ENCODE data around the gene CCDC28B. TPM values are rescaled to one million over a fixed set of nuclear protein-coding genes. Genes with fewer than 3 reads are reported as not detected.

Gene CCDC28B
- total and polyA plus RNA-seq, 2 of the 13 experiments (the other 11 are each of a cell fraction or from before 2014, with no cell fraction given): 2.6 to 3.5 TPM

DNA sequence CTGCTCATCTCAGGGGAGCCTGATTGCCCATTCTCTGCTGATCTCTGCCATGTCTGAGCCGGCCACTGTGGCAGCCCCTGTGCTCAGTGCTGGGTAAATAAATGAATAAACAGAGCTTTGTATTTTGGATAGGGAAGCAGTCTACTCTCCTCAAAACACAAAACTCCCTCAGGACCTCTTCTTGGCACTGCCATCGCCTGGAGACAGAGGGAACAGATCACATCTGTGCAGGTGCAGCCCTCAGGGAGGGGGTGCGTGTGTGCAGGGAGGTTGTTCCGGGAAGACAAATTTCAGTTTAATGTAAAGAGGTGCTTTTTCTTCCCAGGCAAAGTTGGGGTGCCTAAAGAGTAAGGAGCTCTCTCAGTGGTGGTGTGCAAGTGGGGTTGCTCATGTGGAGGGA lies 38.9 kb downstream of the CCDC28B start (continued):
- TF ChIP-seq PAXIP1 (CRISPR knock-in tag; conservative IDR thresholded peaks at IDR 0.05) (no peak), BCL6 (CRISPR knock-in tag; IDR thresholded peaks at IDR 0.05) (no peak)

DNA sequence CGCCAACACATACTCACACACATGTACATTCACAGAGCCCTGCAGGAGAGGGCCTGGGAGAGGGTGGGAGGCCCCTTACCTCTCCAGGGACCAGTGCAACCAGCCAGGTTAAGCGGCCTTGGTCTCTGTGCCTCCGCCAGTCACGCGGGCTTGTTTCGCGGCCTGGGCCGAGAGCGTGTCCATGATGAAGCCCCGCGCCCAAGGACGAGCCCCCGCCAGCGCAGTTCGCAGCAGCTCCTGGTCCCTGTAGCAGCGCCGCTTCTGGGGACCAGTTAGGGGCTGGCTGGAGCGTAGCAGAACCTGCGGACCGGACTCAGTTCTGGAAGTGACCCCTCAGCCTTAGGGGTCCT lies 39.4 kb downstream of the CCDC28B start:
- H3K4me2 ChIP-seq (ENCODE audit: low read depth, low read length): no peak overlapping the region
- peaks cover 44% of the 10 kb centered on the region for H3K4me1 ChIP-seq (ENCODE audit: insufficient read depth, low read length)
- no peak overlapping the region for H3K9ac ChIP-seq (ENCODE audit: insufficient read depth, low read depth, low read length)
- intact Hi-C loops (cut with micrococcal nuclease; ENCODE audit: unreplicated experiment) (no loop called here), in situ Hi-C loops (cut with HindIII; ENCODE audit: extremely low pct_ligation_motif_present, low pct_unique_long_range_greater_than_20kb) (no loop called here)
- no peak overlapping the region for H2AFZ ChIP-seq (ENCODE audit: low read length)
- H3K4me3 ChIP-seq (replicated peaks in 1 of 3; ENCODE audit: insufficient read depth in 1 of 3, low read depth in 2 of 3, low read length in 3 of 3): no peak overlapping the region
- no peak; the same call in 2 of the 3 replicates for ATAC-seq
- no peak for FAIRE-seq
- POLR2A ChIA-PET: interaction anchor here (3.2 kb wide), 1 partner anchor 11 kb away, joined by 28 read pairs; the partner anchor contains the start of gene LCK
- no peak overlapping the region for H3K27ac ChIP-seq (ENCODE audit: extremely low read length, insufficient read depth, low read length)
- CTCF ChIA-PET (ENCODE audit: low intra/inter-chr PET ratio, low total read pairs): no interaction called here
- no peak for DNase-seq (ENCODE audit: low spot score)
- no peaks in the 10 kb centered on the region for H3K36me3 ChIP-seq (replicated peaks in 1 of 2; ENCODE audit: control insufficient read depth in 1 of 2, insufficient read depth in 2 of 2, low read length in 2 of 2)
- no peaks in the 10 kb centered on the region for H4K20me1 ChIP-seq (ENCODE audit: insufficient read depth, low read length)
- no TSS peak for BruUV-seq (replicated peaks)
- TF ChIP-seq ZBTB38 (CRISPR knock-in tag; IDR thresholded peaks at IDR 0.05) (peak; percentile 68; the same call in 1 of the 2 replicates), KDM2A (CRISPR knock-in tag; IDR thresholded peaks at IDR 0.05; ENCODE audit: borderline replicate concordance, low read depth) (no peak), POGZ (CRISPR knock-in tag; IDR thresholded peaks at IDR 0.05) (no peak), ZBTB33 (CRISPR knock-in tag; IDR thresholded peaks at IDR 0.05) (peak; percentile 83), HOXA3 (CRISPR knock-in tag; IDR thresholded peaks at IDR 0.05) (peak; percentile 41; the same call in 1 of the 2 replicates), AGO2 (optimal IDR thresholded peaks at IDR 0.05; ENCODE audit: low read depth, low read length) (peak; percentile 3), ZNF768 (CRISPR knock-in tag; IDR thresholded peaks at IDR 0.05) (0 out of 2 replicates have a peak, but pooled peaks have one; percentile 17)
- TF ChIP-seq, protein P1, sequence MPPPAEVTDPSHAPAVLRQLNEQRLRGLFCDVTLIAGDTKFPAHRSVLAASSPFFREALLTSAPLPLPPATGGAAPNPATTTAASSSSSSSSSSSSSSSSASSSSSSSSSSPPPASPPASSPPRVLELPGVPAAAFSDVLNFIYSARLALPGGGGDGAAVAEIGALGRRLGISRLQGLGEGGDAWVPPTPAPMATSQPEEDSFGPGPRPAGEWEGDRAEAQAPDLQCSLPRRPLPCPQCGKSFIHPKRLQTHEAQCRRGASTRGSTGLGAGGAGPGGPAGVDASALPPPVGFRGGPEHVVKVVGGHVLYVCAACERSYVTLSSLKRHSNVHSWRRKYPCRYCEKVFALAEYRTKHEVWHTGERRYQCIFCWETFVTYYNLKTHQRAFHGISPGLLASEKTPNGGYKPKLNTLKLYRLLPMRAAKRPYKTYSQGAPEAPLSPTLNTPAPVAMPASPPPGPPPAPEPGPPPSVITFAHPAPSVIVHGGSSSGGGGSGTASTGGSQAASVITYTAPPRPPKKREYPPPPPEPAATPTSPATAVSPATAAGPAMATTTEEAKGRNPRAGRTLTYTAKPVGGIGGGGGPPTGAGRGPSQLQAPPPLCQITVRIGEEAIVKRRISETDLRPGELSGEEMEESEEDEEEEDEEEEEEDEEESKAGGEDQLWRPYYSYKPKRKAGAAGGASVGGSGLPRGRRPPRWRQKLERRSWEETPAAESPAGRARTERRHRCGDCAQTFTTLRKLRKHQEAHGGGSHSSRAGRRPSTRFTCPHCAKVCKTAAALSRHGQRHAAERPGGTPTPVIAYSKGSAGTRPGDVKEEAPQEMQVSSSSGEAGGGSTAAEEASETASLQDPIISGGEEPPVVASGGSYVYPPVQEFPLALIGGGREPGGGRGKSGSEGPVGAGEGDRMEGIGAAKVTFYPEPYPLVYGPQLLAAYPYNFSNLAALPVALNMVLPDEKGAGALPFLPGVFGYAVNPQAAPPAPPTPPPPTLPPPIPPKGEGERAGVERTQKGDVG (CRISPR knock-in tag; IDR thresholded peaks at IDR 0.05; ENCODE audit: borderline replicate concordance): no peak
- WGBS (ENCODE audit: low lambda C conversion rate): 94% methylated on average over 17 of the region's 20 CpGs
- no peaks in the 10 kb centered on the region for H3K9me3 ChIP-seq (ENCODE audit: low read length)
- H3K79me2 ChIP-seq (ENCODE audit: insufficient read depth, low read length): no peaks in the 10 kb centered on the region
- H3K27me3 ChIP-seq (ENCODE audit: control insufficient read depth in 1 of 2, insufficient read depth in 2 of 2, low read length in 2 of 2): no peaks in the 10 kb centered on the region
